A549 (cell line): ENCODE results near the gene C1orf87. TPM values are rescaled to one million over a fixed set of nuclear protein-coding genes. Genes with fewer than 3 reads are reported as not detected.

ENCODE experiments used
- ATAC-seq, 2 experiments: fragments of 200-7000 bp in 1 of 2; fragments of >200 bp in 1 of 2; cut with Nextera tagmentation in 1 of 2; cut with Tn5 transposase in 1 of 2; 3 replicates each; pipeline versions ENCODE4 v1.8.0 to v1.9.1; 2018 to 2020; ENCODE audit warnings: mild to moderate bottlenecking in 1 of 2, moderate library complexity in 1 of 2
- CTCF ChIA-PET: fragments of 300-600 bp; sonication (Branson Sonifier 250); formaldehyde crosslinking; extraction: SDS; loops from one replicate; lab custom pipeline; 2021; ENCODE audit warnings: antibody characterized with exemption, inconsistent platforms; lab: Yijun Ruan, JAX
- POLR2A ChIA-PET: fragments of 350-600 bp; formaldehyde crosslinking; extraction: SDS; loops from one replicate; lab custom pipeline; 2021; ENCODE audit warnings: antibody characterized with exemption, inconsistent platforms; lab: Yijun Ruan, JAX
- DNase-seq, 2 experiments: peaks; one replicate each; pipeline versions ENCODE4 v3.0.0 to v3.0.0-alpha.2; 2011 to 2016; ENCODE audit warnings: low read depth in 1 of 2, low spot score in 1 of 2
- FAIRE-seq: peaks from 2 replicates; lab custom pipeline; 2011; peaks lifted over from hg19 to GRCh38; lab: Jason Lieb, UNC
- H3K27ac ChIP-seq, 2 experiments: fragments of >200 bp; sonication (Bioruptor Twin); formaldehyde crosslinking; 3 replicates each; pipeline ENCODE4 v1.5.1; 2016 to 2017
- H3K4me1 ChIP-seq: fragments of >200 bp; sonication (Bioruptor Twin); formaldehyde crosslinking; 3 replicates; pipeline ENCODE4 v1.6.1; 2016
- H3K4me2 ChIP-seq: fragments of >200 bp; sonication (Bioruptor Twin); formaldehyde crosslinking; 3 replicates; pipeline ENCODE4 v1.6.1; 2016
- H3K4me3 ChIP-seq: fragments of >200 bp; sonication (Bioruptor Twin); formaldehyde crosslinking; 3 replicates; pipeline ENCODE4 v1.5.1; 2016
- H3K9me3 ChIP-seq: fragments of >200 bp; sonication (Bioruptor Twin); formaldehyde crosslinking; 3 replicates; pipeline ENCODE4 v1.6.1; 2016
- BHLHE40 ChIP-seq: IDR thresholded peaks from 2 replicates; pipeline ENCODE4 v1.6.1; 2012; ENCODE audit warnings: low read depth, low read length, inconsistent platforms
- CHD2 ChIP-seq: fragments of 150-350 bp; IDR thresholded peaks from 2 replicates; pipeline ENCODE4 v1.6.1; 2014; ENCODE audit warnings: low read length; ENCODE audit not compliant: partially characterized antibody
- EHMT2 ChIP-seq: fragments of 200-600 bp; sonication (generic); IDR thresholded peaks from 2 replicates; pipeline ENCODE4 v1.6.1; 2016; ENCODE audit warnings: antibody characterized with exemption, low read depth, mild to moderate bottlenecking, moderate library complexity
- ESRRA ChIP-seq: fragments of 150-350 bp; IDR thresholded peaks from 2 replicates; pipeline ENCODE4 v1.6.1; 2014; ENCODE audit warnings: mild to moderate bottlenecking, low read length, borderline replicate concordance
- FOXS1 ChIP-seq: fragments of 250-450 bp; sonication (Bioruptor Pico); IDR thresholded peaks from 2 replicates; pipeline ENCODE4 v1.5.0; 2020; ENCODE audit warnings: mild to moderate bottlenecking, moderate library complexity
- JUNB ChIP-seq: fragments of >200 bp; sonication (Bioruptor Twin); formaldehyde crosslinking; IDR thresholded peaks from 2 replicates; pipeline ENCODE4 v1.6.1; 2016
- KDM5A ChIP-seq: fragments of 200-600 bp; sonication (generic); IDR thresholded peaks from 2 replicates; pipeline ENCODE4 v1.6.1; 2016; ENCODE audit warnings: antibody characterized with exemption, mild to moderate bottlenecking
- MAFK ChIP-seq: fragments of 450-650 bp; IDR thresholded peaks from 2 replicates; pipeline ENCODE4 v1.6.1; 2014; ENCODE audit not compliant: partially characterized antibody
- MAZ ChIP-seq: fragments of 150-350 bp; IDR thresholded peaks from 2 replicates; pipeline ENCODE4 v1.6.1; 2014; ENCODE audit warnings: antibody characterized with exemption, low read depth, low read length, borderline replicate concordance
- MYC ChIP-seq: IDR thresholded peaks from 2 replicates; pipeline ENCODE4 v1.6.1; 2012; ENCODE audit warnings: mild to moderate bottlenecking, inconsistent platforms, low read length, improper control_type of control experiment, borderline replicate concordance
- PHF8 ChIP-seq: fragments of 200-600 bp; sonication (generic); IDR thresholded peaks from 2 replicates; pipeline ENCODE4 v1.6.1; 2016; ENCODE audit warnings: low read depth, mild to moderate bottlenecking, antibody characterized with exemption, moderate library complexity, borderline replicate concordance
- POLR2AphosphoS2 ChIP-seq: conservative IDR thresholded peaks from 2 replicates; pipeline ENCODE4 v1.6.1; 2012; ENCODE audit warnings: low read length, improper control_type of control experiment, inconsistent platforms
- RAD21 ChIP-seq, 2 experiments: fragments of >200 bp in 1 of 2; sonication (Bioruptor Twin) in 1 of 2; formaldehyde crosslinking in 1 of 2; IDR thresholded peaks in 1 of 2; conservative IDR thresholded peaks in 1 of 2; 2 replicates in 1 of 2; 3 replicates in 1 of 2; pipeline ENCODE4 v1.6.1; 2012 to 2018; ENCODE audit warnings: inconsistent platforms in 1 of 2
- RARB ChIP-seq: fragments of 250-450 bp; sonication (Bioruptor Pico); IDR thresholded peaks from 2 replicates; pipeline ENCODE4 v1.8.0; 2021; ENCODE audit warnings: mild to moderate bottlenecking, moderate library complexity
- RFX5 ChIP-seq: fragments of 450-650 bp; IDR thresholded peaks from 2 replicates; pipeline ENCODE4 v1.7.1; 2014; ENCODE audit warnings: antibody characterized with exemption, mild to moderate bottlenecking, moderate library complexity
- TP53 ChIP-seq: fragments of 250-450 bp; sonication (Bioruptor Pico); IDR thresholded peaks from 2 replicates; pipeline ENCODE4 v1.5.0; 2021; ENCODE audit warnings: mild to moderate bottlenecking, moderate library complexity
- ZFP36 ChIP-seq: fragments of 450-650 bp; IDR thresholded peaks from 2 replicates; pipeline ENCODE4 v1.6.1; 2014; ENCODE audit warnings: borderline replicate concordance; ENCODE audit not compliant: partially characterized antibody
- ZNF302 ChIP-seq: fragments of 250-450 bp; sonication (Bioruptor Pico); IDR thresholded peaks from 2 replicates; pipeline ENCODE4 v1.9.0; 2021; ENCODE audit warnings: inconsistent platforms, mild to moderate bottlenecking, moderate library complexity
- WGBS: methylation state at CpG from one replicate; pipeline ENCODE4 v1.1.6; 2017; ENCODE audit errors: missing lambda C conversion rate; 5-methylcytosine and 5-hydroxymethylcytosine counted together
- polyA plus RNA-seq, 4 experiments: library from polyadenylated mRNA; depleted of rRNA in 3 of 4; stranded (reverse); fragments of >200 nt; fragmentation: RNase III in 1 of 4; extraction: RNeasy Plus Mini Kit Qiagen cat#74134 plus additional on column Dnase treatment in 1 of 4; gene quantifications; 2 replicates in 3 of 4; 3 replicates in 1 of 4; pipeline ENCODE4 v1.2.3, GENCODE V29; 2011 to 2017
- TF ChIP-seq, protein P1 (sequence below): IDR thresholded peaks from 2 replicates; pipeline ENCODE4 v1.6.1; 2012
- TF ChIP-seq, protein P2 (sequence below): IDR thresholded peaks from 2 replicates; pipeline ENCODE4 v1.6.1; 2012; ENCODE audit warnings: low read depth, borderline replicate concordance
- TF ChIP-seq, protein P3 (sequence below): fragments of >200 bp; sonication (Bioruptor Twin); formaldehyde crosslinking; IDR thresholded peaks from 3 replicates; pipeline ENCODE4 v1.6.1; 2016
- TF ChIP-seq, protein P4 (sequence below): fragments of 150-350 bp; IDR thresholded peaks from 2 replicates; pipeline ENCODE4 v1.6.1; 2014; ENCODE audit warnings: low read depth, mild to moderate bottlenecking, low read length
- TF ChIP-seq, protein P5 (sequence below): IDR thresholded peaks from 2 replicates; pipeline ENCODE4 v1.6.1; 2012

C1orf87 gene
- polyA plus RNA-seq, 2 of the 4 experiments (the other 2 are of a cell fraction), result not detected

DNA sequence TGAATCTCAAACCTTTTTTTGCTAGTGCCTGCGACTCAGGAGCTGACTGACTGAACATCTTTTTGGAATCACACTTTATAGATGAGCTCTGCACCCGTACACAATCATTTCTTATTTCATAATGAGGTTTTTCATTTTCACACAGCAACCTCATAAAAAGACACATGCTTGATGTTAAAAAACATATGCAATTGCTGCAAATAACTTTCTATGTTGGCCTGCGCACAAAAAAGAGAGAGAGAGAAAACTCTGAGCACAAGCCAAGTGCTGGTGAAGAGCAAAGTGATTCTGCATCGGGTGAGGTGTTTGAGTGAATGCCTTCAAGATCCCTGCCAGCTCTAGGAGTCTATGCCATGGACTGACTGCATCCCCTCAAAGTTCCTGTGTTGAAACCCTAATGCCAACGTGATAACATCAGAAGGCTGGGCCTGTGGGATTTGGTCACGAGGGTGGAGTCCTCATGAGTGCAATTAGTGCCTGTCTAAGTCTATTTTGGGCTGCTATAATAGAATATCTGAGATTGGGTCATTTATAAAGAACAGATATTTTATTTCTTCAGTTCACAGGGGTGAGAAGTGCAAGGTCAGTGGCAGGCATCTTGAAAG, 36.6 kb downstream of the C1orf87 start:
- no peak for FAIRE-seq
- DNase-seq, result no peak
- H3K4me1 ChIP-seq, result no peaks in the 10 kb centered on the region
- ChIA-PET POLR2A (no interaction called here), CTCF (no interaction called here)
- 18% methylated on average over 6 of the region's 6 CpGs for WGBS
- no peak overlapping the region for H3K4me3 ChIP-seq
- H3K27ac ChIP-seq, result no peak overlapping the region
- H3K4me2 ChIP-seq, result no peak overlapping the region
- no peaks in the 10 kb centered on the region for H3K9me3 ChIP-seq
- no peak for TF ChIP-seq POLR2AphosphoS2
- TF ChIP-seq ESRRA, result no peak
- no peak for TF ChIP-seq MAZ
- no peak for TF ChIP-seq RFX5
- no peak for TF ChIP-seq BHLHE40
- TF ChIP-seq TP53 (CRISPR knock-in tag), result no peak
- TF ChIP-seq EHMT2, result no peak
- no peak for TF ChIP-seq RAD21 (conservative IDR thresholded peaks at IDR 0.05 in 1 of 2, IDR thresholded peaks at IDR 0.05 in 1 of 2)
- TF ChIP-seq, protein P1, sequence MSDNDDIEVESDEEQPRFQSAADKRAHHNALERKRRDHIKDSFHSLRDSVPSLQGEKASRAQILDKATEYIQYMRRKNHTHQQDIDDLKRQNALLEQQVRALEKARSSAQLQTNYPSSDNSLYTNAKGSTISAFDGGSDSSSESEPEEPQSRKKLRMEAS, result no peak
- no peak for TF ChIP-seq JUNB
- no peak for TF ChIP-seq KDM5A
- no peak for TF ChIP-seq MAFK
- TF ChIP-seq MYC, result no peak
- TF ChIP-seq, protein P2, sequence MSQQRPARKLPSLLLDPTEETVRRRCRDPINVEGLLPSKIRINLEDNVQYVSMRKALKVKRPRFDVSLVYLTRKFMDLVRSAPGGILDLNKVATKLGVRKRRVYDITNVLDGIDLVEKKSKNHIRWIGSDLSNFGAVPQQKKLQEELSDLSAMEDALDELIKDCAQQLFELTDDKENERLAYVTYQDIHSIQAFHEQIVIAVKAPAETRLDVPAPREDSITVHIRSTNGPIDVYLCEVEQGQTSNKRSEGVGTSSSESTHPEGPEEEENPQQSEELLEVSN, result no peak
- no peak for TF ChIP-seq ZNF302
- TF ChIP-seq, protein P3, sequence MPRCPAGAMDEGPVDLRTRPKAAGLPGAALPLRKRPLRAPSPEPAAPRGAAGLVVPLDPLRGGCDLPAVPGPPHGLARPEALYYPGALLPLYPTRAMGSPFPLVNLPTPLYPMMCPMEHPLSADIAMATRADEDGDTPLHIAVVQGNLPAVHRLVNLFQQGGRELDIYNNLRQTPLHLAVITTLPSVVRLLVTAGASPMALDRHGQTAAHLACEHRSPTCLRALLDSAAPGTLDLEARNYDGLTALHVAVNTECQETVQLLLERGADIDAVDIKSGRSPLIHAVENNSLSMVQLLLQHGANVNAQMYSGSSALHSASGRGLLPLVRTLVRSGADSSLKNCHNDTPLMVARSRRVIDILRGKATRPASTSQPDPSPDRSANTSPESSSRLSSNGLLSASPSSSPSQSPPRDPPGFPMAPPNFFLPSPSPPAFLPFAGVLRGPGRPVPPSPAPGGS, result no peak
- no peak for ATAC-seq

DNA sequence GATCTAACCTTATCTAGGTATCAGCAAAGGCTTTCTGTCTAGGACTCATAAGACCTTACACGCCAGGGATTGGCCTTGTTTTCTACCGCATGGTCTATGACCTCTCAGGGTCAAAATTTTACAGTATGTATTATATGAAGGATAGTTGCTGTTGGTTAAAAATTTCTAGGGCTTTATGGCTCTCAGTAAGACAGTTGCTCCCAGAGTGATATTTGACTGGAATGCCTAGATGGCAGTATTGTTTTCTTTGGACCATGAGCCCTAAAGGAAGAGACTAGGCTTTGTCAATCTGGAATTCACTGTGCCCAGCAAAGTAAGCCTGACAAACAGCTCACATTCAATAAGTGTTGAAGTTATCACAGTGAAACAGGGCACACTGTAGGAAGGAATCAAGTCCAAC, 37.6 kb downstream of the C1orf87 start:
- DNase-seq (no peak), FAIRE-seq (no peak)
- H3K27ac ChIP-seq, result no peak overlapping the region
- POLR2A ChIA-PET, result no interaction called here
- CTCF ChIA-PET, result no interaction called here
- TF ChIP-seq CHD2 (no peak), PHF8 (no peak), ZFP36 (no peak), ESRRA (no peak), FOXS1 (CRISPR knock-in tag) (no peak), POLR2AphosphoS2 (no peak), MAZ (no peak), JUNB (no peak), TP53 (CRISPR knock-in tag) (no peak), RARB (no peak), EHMT2 (no peak)
- TF ChIP-seq, protein P1, result no peak
- TF ChIP-seq, protein P3, result no peak
- TF ChIP-seq, protein P4, sequence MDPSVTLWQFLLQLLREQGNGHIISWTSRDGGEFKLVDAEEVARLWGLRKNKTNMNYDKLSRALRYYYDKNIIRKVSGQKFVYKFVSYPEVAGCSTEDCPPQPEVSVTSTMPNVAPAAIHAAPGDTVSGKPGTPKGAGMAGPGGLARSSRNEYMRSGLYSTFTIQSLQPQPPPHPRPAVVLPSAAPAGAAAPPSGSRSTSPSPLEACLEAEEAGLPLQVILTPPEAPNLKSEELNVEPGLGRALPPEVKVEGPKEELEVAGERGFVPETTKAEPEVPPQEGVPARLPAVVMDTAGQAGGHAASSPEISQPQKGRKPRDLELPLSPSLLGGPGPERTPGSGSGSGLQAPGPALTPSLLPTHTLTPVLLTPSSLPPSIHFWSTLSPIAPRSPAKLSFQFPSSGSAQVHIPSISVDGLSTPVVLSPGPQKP, result no peak
- TF ChIP-seq, protein P5, sequence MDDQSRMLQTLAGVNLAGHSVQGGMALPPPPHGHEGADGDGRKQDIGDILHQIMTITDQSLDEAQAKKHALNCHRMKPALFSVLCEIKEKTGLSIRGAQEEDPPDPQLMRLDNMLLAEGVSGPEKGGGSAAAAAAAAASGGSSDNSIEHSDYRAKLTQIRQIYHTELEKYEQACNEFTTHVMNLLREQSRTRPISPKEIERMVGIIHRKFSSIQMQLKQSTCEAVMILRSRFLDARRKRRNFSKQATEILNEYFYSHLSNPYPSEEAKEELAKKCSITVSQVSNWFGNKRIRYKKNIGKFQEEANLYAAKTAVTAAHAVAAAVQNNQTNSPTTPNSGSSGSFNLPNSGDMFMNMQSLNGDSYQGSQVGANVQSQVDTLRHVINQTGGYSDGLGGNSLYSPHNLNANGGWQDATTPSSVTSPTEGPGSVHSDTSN, result no peak
- TF ChIP-seq, all 56 proteins: peak for 0
- Histone ChIP-seq H3K4me3 (no peak overlapping the region), H3K9me3 (no peaks in the 10 kb centered on the region), H3K4me1 (no peaks in the 10 kb centered on the region), H3K4me2 (no peak overlapping the region)
- 23% methylated on average over 2 of the region's 2 CpGs for WGBS
- ATAC-seq, result no peak
